Loucy (cell line): ENCODE results near the gene M1AP.

Source experiments
- H2AFZ ChIP-seq: fragments of 200-600 bp; sonication (generic); 2 replicates; pipeline ENCODE4 v1.6.0; 2016; ENCODE audit warnings: antibody characterized with exemption, mild to moderate bottlenecking, low read length, moderate library complexity
- H3F3A ChIP-seq: fragments of 200-600 bp; 2 replicates; pipeline ENCODE4 v1.6.0; 2016; ENCODE audit warnings: antibody characterized with exemption, low read depth, mild to moderate bottlenecking
- H3K27me3 ChIP-seq: fragments of 200-600 bp; sonication (generic); 2 replicates; pipeline ENCODE4 v1.6.1; 2014; ENCODE audit warnings: low read length, mild to moderate bottlenecking; ENCODE audit not compliant: insufficient read depth, poor library complexity, severe bottlenecking
- H3K36me3 ChIP-seq: fragments of 200-600 bp; sonication (generic); 2 replicates; pipeline ENCODE4 v1.6.1; 2016; ENCODE audit warnings: low read length; ENCODE audit not compliant: insufficient read depth
- H3K4me1 ChIP-seq: fragments of 200-600 bp; sonication (generic); 2 replicates; pipeline ENCODE4 v1.5.1; 2014; ENCODE audit warnings: low read length, mild to moderate bottlenecking; ENCODE audit not compliant: insufficient read depth, poor library complexity, severe bottlenecking
- H3K4me2 ChIP-seq: fragments of 200-600 bp; sonication (generic); 2 replicates; pipeline ENCODE4 v1.6.0; 2014; ENCODE audit warnings: antibody characterized with exemption, low read length, low read depth, mild to moderate bottlenecking; ENCODE audit not compliant: poor library complexity, severe bottlenecking
- H3K4me3 ChIP-seq: fragments of 200-600 bp; sonication (generic); 2 replicates; pipeline ENCODE4 v1.5.1; 2014; ENCODE audit warnings: low read length, mild to moderate bottlenecking, mixed read lengths; ENCODE audit not compliant: poor library complexity, severe bottlenecking
- H3K79me2 ChIP-seq: fragments of 200-600 bp; sonication (generic); 2 replicates; pipeline ENCODE4 v1.6.1; 2014; ENCODE audit warnings: low read length; ENCODE audit not compliant: insufficient read depth
- H3K9ac ChIP-seq: fragments of 200-600 bp; sonication (generic); 2 replicates; pipeline ENCODE4 v1.6.0; 2014; ENCODE audit warnings: mild to moderate bottlenecking, low read depth, low read length, moderate library complexity; ENCODE audit not compliant: poor library complexity, severe bottlenecking
- H3K9me2 ChIP-seq: fragments of 200-600 bp; sonication (generic); replicated peaks from 2 replicates; pipeline ENCODE4 v1.6.1; 2016; ENCODE audit warnings: low read depth, low read length, mixed read lengths
- H3K9me3 ChIP-seq: fragments of 200-600 bp; sonication (generic); 2 replicates; pipeline ENCODE4 v1.6.1; 2014; ENCODE audit warnings: mild to moderate bottlenecking, antibody characterized with exemption, low read length, low read depth; ENCODE audit not compliant: insufficient read depth
- H4K20me1 ChIP-seq: fragments of 200-600 bp; sonication (generic); 2 replicates; pipeline ENCODE4 v1.6.0; 2014; ENCODE audit warnings: antibody characterized with exemption, low read length, mild to moderate bottlenecking; ENCODE audit not compliant: insufficient read depth, poor library complexity, severe bottlenecking
- EZH2phosphoT487 ChIP-seq: fragments of 200-600 bp; IDR thresholded peaks from 2 replicates; pipeline ENCODE4 v1.6.1; 2018; ENCODE audit warnings: antibody characterized with exemption, mild to moderate bottlenecking, moderate library complexity, borderline replicate concordance
- TF ChIP-seq, protein P1 (sequence below): fragments of 200-600 bp; sonication (generic); conservative IDR thresholded peaks from 2 replicates; pipeline ENCODE4 v1.5.1; 2014; ENCODE audit warnings: mild to moderate bottlenecking, antibody characterized with exemption, low read length

The M1AP gene

DNA sequence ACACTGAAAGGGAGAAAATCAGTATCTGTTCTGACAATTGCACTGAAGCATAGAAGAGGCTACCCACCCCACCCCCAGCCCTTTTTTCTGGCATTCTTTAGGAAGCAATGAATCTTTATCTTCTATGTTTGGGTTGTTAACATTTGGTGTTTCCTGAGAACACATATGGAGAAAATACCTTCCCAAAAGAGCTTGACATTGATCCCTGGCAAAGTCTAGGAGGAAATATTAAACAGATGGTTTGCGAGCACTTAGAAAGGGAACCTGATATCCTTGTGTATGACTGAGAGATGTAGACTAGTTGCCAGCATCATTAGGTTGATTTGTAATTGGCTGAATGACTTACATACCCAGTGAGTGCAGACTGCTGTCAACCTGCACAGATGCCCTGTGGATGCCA lies 50.7 kb downstream of the M1AP start:
- no peak overlapping the region for H3K4me2 ChIP-seq
- H3K36me3 ChIP-seq, result no peaks in the 10 kb centered on the region
- no peaks in the 10 kb centered on the region for H3K9me3 ChIP-seq
- no peaks in the 10 kb centered on the region for H3F3A ChIP-seq
- no peaks in the 10 kb centered on the region for H3K4me1 ChIP-seq
- H3K9me2 ChIP-seq, result no peaks in the 10 kb centered on the region
- H3K9ac ChIP-seq, result no peak overlapping the region
- no peak overlapping the region for H2AFZ ChIP-seq
- H3K27me3 ChIP-seq, result peaks cover 22% of the 10 kb centered on the region
- no peaks in the 10 kb centered on the region for H4K20me1 ChIP-seq
- H3K4me3 ChIP-seq, result no peak overlapping the region
- no peak for TF ChIP-seq EZH2phosphoT487
- TF ChIP-seq, protein P1, sequence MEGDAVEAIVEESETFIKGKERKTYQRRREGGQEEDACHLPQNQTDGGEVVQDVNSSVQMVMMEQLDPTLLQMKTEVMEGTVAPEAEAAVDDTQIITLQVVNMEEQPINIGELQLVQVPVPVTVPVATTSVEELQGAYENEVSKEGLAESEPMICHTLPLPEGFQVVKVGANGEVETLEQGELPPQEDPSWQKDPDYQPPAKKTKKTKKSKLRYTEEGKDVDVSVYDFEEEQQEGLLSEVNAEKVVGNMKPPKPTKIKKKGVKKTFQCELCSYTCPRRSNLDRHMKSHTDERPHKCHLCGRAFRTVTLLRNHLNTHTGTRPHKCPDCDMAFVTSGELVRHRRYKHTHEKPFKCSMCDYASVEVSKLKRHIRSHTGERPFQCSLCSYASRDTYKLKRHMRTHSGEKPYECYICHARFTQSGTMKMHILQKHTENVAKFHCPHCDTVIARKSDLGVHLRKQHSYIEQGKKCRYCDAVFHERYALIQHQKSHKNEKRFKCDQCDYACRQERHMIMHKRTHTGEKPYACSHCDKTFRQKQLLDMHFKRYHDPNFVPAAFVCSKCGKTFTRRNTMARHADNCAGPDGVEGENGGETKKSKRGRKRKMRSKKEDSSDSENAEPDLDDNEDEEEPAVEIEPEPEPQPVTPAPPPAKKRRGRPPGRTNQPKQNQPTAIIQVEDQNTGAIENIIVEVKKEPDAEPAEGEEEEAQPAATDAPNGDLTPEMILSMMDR, result no peak
- H3K79me2 ChIP-seq, result no peaks in the 10 kb centered on the region

DNA sequence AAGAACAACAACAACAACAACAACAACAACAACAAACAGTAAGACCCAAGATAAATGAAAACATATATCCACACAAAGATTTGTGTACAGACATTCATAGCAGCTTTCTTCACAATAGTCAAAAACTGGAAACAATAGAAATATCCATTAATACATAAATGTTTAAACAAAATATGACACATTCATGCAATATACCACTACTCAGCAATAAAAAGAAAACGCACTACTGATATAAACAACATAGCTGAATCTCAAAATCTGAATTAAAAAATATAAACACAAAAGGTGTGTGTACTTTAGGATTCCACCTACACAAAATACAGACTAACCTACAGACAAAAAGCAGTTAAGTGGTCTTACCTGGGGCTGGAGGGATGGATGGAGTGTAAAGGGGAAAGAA lies 51.5 kb downstream of the M1AP start:
- H3K9ac ChIP-seq, result no peak overlapping the region
- no peak overlapping the region for H3K4me3 ChIP-seq
- H4K20me1 ChIP-seq, result no peaks in the 10 kb centered on the region
- H2AFZ ChIP-seq, result no peak overlapping the region
- no peaks in the 10 kb centered on the region for H3K9me3 ChIP-seq
- no peaks in the 10 kb centered on the region for H3K4me1 ChIP-seq
- no peaks in the 10 kb centered on the region for H3K36me3 ChIP-seq
- TF ChIP-seq EZH2phosphoT487, result no peak
- TF ChIP-seq, protein P1, result no peak
- H3K27me3 ChIP-seq, result peaks cover 18% of the 10 kb centered on the region
- H3K79me2 ChIP-seq, result no peaks in the 10 kb centered on the region
- H3F3A ChIP-seq, result no peaks in the 10 kb centered on the region
- no peaks in the 10 kb centered on the region for H3K9me2 ChIP-seq
- H3K4me2 ChIP-seq, result no peak overlapping the region

DNA sequence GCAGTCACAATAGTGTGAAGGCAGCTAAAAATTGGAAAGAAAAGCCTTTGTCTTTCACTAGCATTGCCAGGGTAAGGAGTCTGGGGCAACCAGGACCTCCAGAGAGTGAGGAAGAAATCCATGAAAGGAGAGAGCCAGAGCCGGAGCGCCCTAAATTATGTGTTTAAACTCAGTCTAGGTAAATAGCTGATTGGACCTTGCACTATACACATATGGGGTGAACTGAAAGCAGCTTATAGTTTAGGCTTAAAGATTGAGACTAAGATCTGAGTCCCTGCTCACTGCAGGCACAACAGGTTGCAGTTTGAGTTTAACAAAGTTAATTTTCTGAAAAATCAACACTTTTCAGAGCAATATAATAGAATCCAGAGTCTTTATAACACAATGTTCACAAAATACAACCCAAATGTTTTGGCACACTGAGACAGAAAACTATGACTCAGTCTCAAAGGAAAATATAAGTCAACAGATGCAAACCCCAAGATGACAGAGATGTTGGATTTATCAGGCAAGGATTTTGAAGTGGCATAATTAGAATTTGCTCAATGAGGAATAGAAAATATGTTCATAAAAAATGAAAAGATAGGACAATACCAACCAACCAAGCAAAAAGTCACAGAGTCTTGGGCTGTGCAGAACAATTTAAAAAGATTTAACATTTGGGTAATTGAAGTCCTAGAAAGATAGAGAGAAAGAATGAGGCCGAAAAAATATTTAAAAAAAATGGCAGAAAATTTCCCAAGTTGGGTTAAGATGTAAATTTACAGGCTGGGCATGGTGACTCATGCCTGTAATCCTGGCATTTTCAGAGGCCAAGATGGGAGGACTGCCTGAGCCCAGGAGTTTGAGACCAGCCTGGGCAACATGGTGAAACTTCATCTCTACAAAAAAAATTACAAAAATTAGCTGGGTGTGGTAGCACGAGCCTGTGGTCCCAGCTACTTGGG lies 54.0 kb downstream of the M1AP start:
- Histone ChIP-seq H3K4me1 (no peaks in the 10 kb centered on the region), H2AFZ (no peak overlapping the region), H3K9ac (no peak overlapping the region), H3K27me3 (peaks cover 18% of the 10 kb centered on the region), H3K4me3 (no peak overlapping the region), H3K4me2 (no peak overlapping the region), H3F3A (no peaks in the 10 kb centered on the region), H3K36me3 (no peaks in the 10 kb centered on the region), H3K9me2 (no peaks in the 10 kb centered on the region), H3K79me2 (no peaks in the 10 kb centered on the region), H3K9me3 (no peaks in the 10 kb centered on the region), H4K20me1 (no peaks in the 10 kb centered on the region)
- TF ChIP-seq, protein P1, result no peak
